OCI-LY7 (cell line): ENCODE results near the gene EHD2. TPM values are rescaled to one million over a fixed set of nuclear protein-coding genes. Genes with fewer than 3 reads are reported as not detected.

ENCODE experiments used
- Bru-seq: library from RNA; stranded (reverse); fragments of 400-500 nt; gene quantifications from one replicate; lab custom pipeline; 2021; lab: Mats Ljungman, UMichigan
- BruChase-seq, 2 experiments: library from RNA; stranded (reverse); fragments of 400-500 nt; gene quantifications; one replicate each; lab custom pipeline; 2021; lab: Mats Ljungman, UMichigan
- BruUV-seq: library from RNA; stranded (reverse); fragments of 400-500 nt; replicated peaks from 2 replicates; lab custom pipeline; 2021; lab: Mats Ljungman, UMichigan
- CTCF ChIA-PET: fragments of 300-600 bp; sonication (Branson Sonifier 250); formaldehyde crosslinking; loops from one replicate; lab custom pipeline; 2022; ENCODE audit warnings: antibody characterized with exemption; ENCODE audit not compliant: unreplicated experiment; lab: Charles Lee
- POLR2A ChIA-PET: fragments of 300-600 bp; sonication (Branson Sonifier 250); formaldehyde crosslinking; loops from one replicate; lab custom pipeline; 2022; ENCODE audit warnings: antibody characterized with exemption; lab: Charles Lee
- DNase-seq: peaks from one replicate; pipeline ENCODE4 v3.0.0-alpha.2; 2015; ENCODE audit warnings: low spot score
- H2AFZ ChIP-seq: fragments of 200-600 bp; sonication (generic), shearing (Covaris generic); 2 replicates; pipeline ENCODE4 v1.6.1; 2014; ENCODE audit warnings: mild to moderate bottlenecking, antibody characterized with exemption, low read length, moderate library complexity
- H3K27ac ChIP-seq: fragments of 200-600 bp; sonication (generic); 2 replicates; pipeline ENCODE4 v1.5.1; 2014; ENCODE audit warnings: mixed run types, low read depth, mild to moderate bottlenecking, moderate library complexity, low read length, inconsistent platforms; ENCODE audit not compliant: poor library complexity, severe bottlenecking
- H3K36me3 ChIP-seq: fragments of 200-600 bp; sonication (generic); 2 replicates; pipeline ENCODE4 v1.6.1; 2014; ENCODE audit warnings: mild to moderate bottlenecking, antibody characterized with exemption, low read length, moderate library complexity, mixed read lengths; ENCODE audit not compliant: insufficient read depth
- H3K4me1 ChIP-seq: fragments of 200-600 bp; sonication (generic); 2 replicates; pipeline ENCODE4 v1.5.1; 2014; ENCODE audit warnings: mild to moderate bottlenecking, low read length; ENCODE audit not compliant: insufficient read depth, poor library complexity, severe bottlenecking
- H3K4me2 ChIP-seq: fragments of 200-600 bp; sonication (generic); 2 replicates; pipeline ENCODE4 v1.6.1; 2014; ENCODE audit warnings: mild to moderate bottlenecking, low read length
- H3K4me3 ChIP-seq: fragments of 200-600 bp; sonication (generic); 2 replicates; pipeline ENCODE4 v1.5.1; 2014; ENCODE audit warnings: mild to moderate bottlenecking, low read depth, low read length; ENCODE audit not compliant: poor library complexity, severe bottlenecking
- H3K79me2 ChIP-seq: fragments of 200-600 bp; sonication (generic); 2 replicates; pipeline ENCODE4 v1.6.1; 2016; ENCODE audit warnings: low read depth, mild to moderate bottlenecking, low read length, moderate library complexity, mixed read lengths; ENCODE audit not compliant: insufficient read depth
- H3K9me2 ChIP-seq: fragments of 200-600 bp; sonication (generic); 2 replicates; pipeline ENCODE4 v1.6.1; 2016; ENCODE audit warnings: mild to moderate bottlenecking, low read length, mixed read lengths; ENCODE audit not compliant: insufficient read depth
- H3K9me3 ChIP-seq: fragments of 200-600 bp; sonication (generic); 2 replicates; pipeline ENCODE4 v1.6.1; 2014; ENCODE audit warnings: mild to moderate bottlenecking, mixed run types, low read length, mixed read lengths
- H4K20me1 ChIP-seq: fragments of 200-600 bp; sonication (generic); 2 replicates; pipeline ENCODE4 v1.6.1; 2014; ENCODE audit warnings: mild to moderate bottlenecking, antibody characterized with exemption, low read length, moderate library complexity, mixed read lengths; ENCODE audit not compliant: insufficient read depth
- CTCF ChIP-seq: fragments of 200-600 bp; sonication (generic); conservative IDR thresholded peaks from 2 replicates; pipeline ENCODE4 v1.5.1; 2014; ENCODE audit warnings: mild to moderate bottlenecking, antibody characterized with exemption, low read length, moderate library complexity, mixed read lengths
- EZH2phosphoT487 ChIP-seq: fragments of 200-600 bp; sonication (generic); IDR thresholded peaks from 2 replicates; pipeline ENCODE4 v1.6.1; 2018; ENCODE audit warnings: low read depth, borderline replicate concordance, mild to moderate bottlenecking, mixed run types, antibody characterized with exemption, low read length, moderate library complexity, mixed read lengths
- intact Hi-C: fragments of 100-400 bp; cut with micrococcal nuclease; formaldehyde crosslinking; loops from one replicate; pipeline ENCODE4 v1.10.0; 2022; ENCODE audit not compliant: unreplicated experiment
- long read RNA-seq: library from polyadenylated mRNA; stranded (forward); transcript quantifications from one replicate; pipeline ENCODE4 v2.0.0, GENCODE V29; 2022
- total RNA-seq, 2 experiments: library from RNA; depleted of rRNA in 1 of 2; stranded (reverse); fragments of >200 nt in 1 of 2; shearing (Covaris generic) in 1 of 2; gene quantifications; 2 replicates each; pipeline ENCODE4 v1.2.3, GENCODE V29; 2014 to 2022

The EHD2 gene
- total RNA-seq (2014; rRNA removed; shearing (Covaris generic)) (not detected in 2 replicates), total RNA-seq (2022) (not detected in 2 replicates), Bru-seq, nascent RNA (not detected), BruChase-seq, experiment 1, labeled RNA remaining after a 6-hour chase (not detected), BruChase-seq, experiment 2, labeled RNA remaining after a 2-hour chase (not detected)
- long read RNA-seq: 0 reads

GRCh38 chr19:47713046-47714021 is at the start of gene EHD2:
Gene EHD2, plus strand, starts transcription at chr19:47713422. Its CDS starts 3,191 bp downstream, at chr19:47716613.
- H3K79me2 ChIP-seq: no peaks in the 10 kb centered on the region
- H3K4me3 ChIP-seq: no peak within 1 kb of the TSS
- no peaks in the 10 kb centered on the region for H3K4me1 ChIP-seq
- TF ChIP-seq EZH2phosphoT487: no peak
- TF ChIP-seq CTCF: peak; percentile 81
- no peaks in the 10 kb centered on the region for H3K9me2 ChIP-seq
- no peak for DNase-seq
- no peaks in the 10 kb centered on the region for H4K20me1 ChIP-seq
- POLR2A ChIA-PET: no interaction called here
- H2AFZ ChIP-seq: no peak within 1 kb of the TSS
- CTCF ChIA-PET: interaction anchor here (0.6 kb wide), 2 partner anchors 65 to 457 kb away, joined by 3 read pairs; partner anchors contain the start of gene SELENOW
- no TSS peak for BruUV-seq
- no peaks in the 10 kb centered on the region for H3K36me3 ChIP-seq
- H3K9me3 ChIP-seq: no peaks in the 10 kb centered on the region
- H3K27ac ChIP-seq: no peak within 1 kb of the TSS
- H3K4me2 ChIP-seq: no peak within 1 kb of the TSS
- intact Hi-C loops: loop anchor here (2.0 kb wide), 1 partner anchor 75 kb away; no protein-coding TSS in a partner anchor

GRCh38 chr19:47663435-47663910 is 49.7 kb upstream of the EHD2 start:
- TSS peak; percentile 44 for BruUV-seq
- Histone ChIP-seq H3K9me2 (no peaks in the 10 kb centered on the region), H3K36me3 (peaks cover 8% of the 10 kb centered on the region; the same call in 1 of the 2 replicates), H3K4me1 (no peaks in the 10 kb centered on the region), H3K9me3 (no peaks in the 10 kb centered on the region), H3K4me3 (no peak overlapping the region), H3K27ac (no peak overlapping the region), H4K20me1 (no peaks in the 10 kb centered on the region), H3K4me2 (no peak overlapping the region), H2AFZ (no peak overlapping the region), H3K79me2 (no peaks in the 10 kb centered on the region; the same call in 1 of the 2 replicates)
- ChIA-PET CTCF (no interaction called here), POLR2A (interaction anchor here (0.5 kb wide), 1 partner anchor 1198 kb away, joined by 3 read pairs; no protein-coding TSS in a partner anchor)
- intact Hi-C loops: no loop called here
- no peak for DNase-seq
- TF ChIP-seq EZH2phosphoT487: no peak
- no peak for TF ChIP-seq CTCF
